Muscle of leg (tissue), 11 donors: ENCODE measurements around the gene BTAF1. TPM values are rescaled to one million over a fixed set of nuclear protein-coding genes. Genes with fewer than 3 reads are reported as not detected.
"Not testable (repeated sequence)": the region's sequence is repeated elsewhere in the genome, so short reads cannot be mapped to it uniquely, and the experiment has no call there.

Experiments
- DNase-seq: peaks from one replicate; pipeline ENCODE4 v3.0.0; 2013
- H3K27ac ChIP-seq: one replicate; pipeline ENCODE4 v1.5.1; 2013; ENCODE audit warnings: mild to moderate bottlenecking, low read length, control low read depth
- H3K27me3 ChIP-seq: one replicate; pipeline ENCODE4 v1.6.1; 2013; ENCODE audit warnings: low read length; ENCODE audit not compliant: control insufficient read depth, insufficient read depth
- H3K36me3 ChIP-seq: one replicate; pipeline ENCODE4 v1.6.1; 2013; ENCODE audit warnings: low read length; ENCODE audit not compliant: control insufficient read depth, insufficient read depth
- H3K4me1 ChIP-seq: one replicate; pipeline ENCODE4 v1.6.1; 2013; ENCODE audit warnings: low read length; ENCODE audit not compliant: control insufficient read depth, insufficient read depth
- H3K4me3 ChIP-seq: one replicate; pipeline ENCODE4 v1.5.1; 2013; ENCODE audit warnings: low read length, control low read depth
- H3K9me3 ChIP-seq: replicated peaks from 2 replicates; pipeline ENCODE4 v1.6.1; 2013; ENCODE audit warnings: low read depth, low read length; ENCODE audit not compliant: control insufficient read depth
- WGBS: methylation state at CpG from one replicate; pipeline ENCODE4 v1.1.5; 2013; ENCODE audit warnings: missing lambda C conversion rate; ENCODE audit not compliant: insufficient coverage; 5-methylcytosine and 5-hydroxymethylcytosine counted together
- polyA plus RNA-seq, 8 donors: library from polyadenylated mRNA; unstranded; fragments of 120-200 nt; gene quantifications; one replicate each; pipeline versions ENCODE4 v1.2.1 to v1.2.3, GENCODE V29; 2013; ENCODE audit warnings: inconsistent platforms in 1 of 8, low replicate concordance in 1 of 8; ENCODE audit not compliant: insufficient read length in 8 of 8, insufficient read depth in 1 of 8
- total RNA-seq: library from RNA; stranded (reverse); fragments of 120-200 nt; gene quantifications from one replicate; pipeline ENCODE4 v1.2.4, GENCODE V29; 2013

Gene BTAF1
- total and polyA plus RNA-seq, 9 donors: 16.5 to 29.0 (median 22.6) TPM

DNA sequence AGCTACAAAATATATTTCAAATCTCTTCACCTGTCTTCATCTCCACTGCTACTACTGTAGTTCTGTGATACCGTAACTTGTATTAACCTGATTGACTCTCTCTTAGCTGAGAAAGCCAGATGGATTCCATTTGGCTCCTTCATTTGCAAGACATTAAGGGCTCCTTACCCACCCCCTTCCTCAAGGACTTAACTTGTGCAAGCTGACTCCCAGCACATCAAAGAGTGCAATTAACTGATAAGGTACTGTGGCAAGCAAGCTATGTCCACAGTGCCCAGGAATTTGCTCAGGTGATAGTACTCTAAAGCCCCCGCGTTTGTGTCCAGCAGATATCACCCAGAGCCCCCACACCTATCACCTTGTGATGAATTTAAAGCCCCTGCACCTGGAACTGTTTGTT, 109.5 kb downstream of the BTAF1 start:
- H3K9me3 ChIP-seq, DNase-seq, H3K27ac ChIP-seq, H3K4me1 ChIP-seq, H3K4me3 ChIP-seq, H3K27me3 ChIP-seq: not testable (repeated sequence)
- 0% methylated on average over 2 of the region's 3 CpGs for WGBS
- peaks cover 20% of the 10 kb centered on the region for H3K36me3 ChIP-seq

DNA sequence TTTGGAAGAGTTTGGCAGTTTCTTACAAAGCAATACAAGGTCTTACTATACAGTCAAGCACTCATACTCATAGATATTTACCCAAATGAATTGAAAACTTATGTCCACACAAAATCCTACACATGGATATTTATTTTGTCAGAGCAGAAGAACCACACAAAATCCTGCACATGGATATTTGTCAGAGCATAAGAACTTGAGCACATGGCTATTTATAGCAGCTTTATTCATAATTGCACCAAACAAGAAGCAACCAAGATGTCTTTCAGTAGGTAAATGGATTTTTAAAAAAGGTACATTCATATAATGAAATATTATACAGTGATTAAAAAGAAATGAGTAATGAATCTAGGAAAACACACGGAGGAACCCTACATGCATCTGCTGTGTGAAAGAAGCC, 115.4 kb downstream of the BTAF1 start:
- no peak for DNase-seq
- Histone ChIP-seq H3K27me3 (peaks cover 1% of the 10 kb centered on the region), H3K9me3 (no peaks in the 10 kb centered on the region), H3K4me3 (no peak overlapping the region), H3K4me1 (no peaks in the 10 kb centered on the region), H3K36me3 (no peaks in the 10 kb centered on the region), H3K27ac (no peak overlapping the region)
- 67% methylated on average over 1 of the region's 1 CpG for WGBS

DNA sequence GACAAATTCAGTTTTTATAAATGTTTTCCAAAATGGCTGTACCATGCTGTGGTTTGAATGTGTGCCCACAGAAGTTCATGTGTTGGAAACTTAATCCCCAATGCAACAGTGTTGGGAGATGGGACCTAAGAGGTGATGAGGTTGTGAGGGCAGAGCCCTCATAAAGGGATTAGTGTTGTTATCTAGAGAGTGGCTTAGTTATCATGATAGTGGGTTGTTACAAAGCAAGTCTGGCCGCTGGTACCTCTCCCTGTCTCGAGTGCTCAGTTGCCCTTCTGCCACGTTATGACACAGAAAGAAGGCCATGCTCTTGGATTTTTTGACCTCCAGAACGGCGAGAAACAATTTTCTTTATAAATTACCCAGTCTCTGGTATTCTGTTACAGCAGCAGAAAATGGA, 119.0 kb downstream of the BTAF1 start:
- H3K9me3 ChIP-seq: no peaks in the 10 kb centered on the region
- peaks cover 16% of the 10 kb centered on the region for H3K27me3 ChIP-seq
- WGBS: 47% methylated on average over 4 of the region's 5 CpGs
- no peak for DNase-seq
- no peak overlapping the region for H3K27ac ChIP-seq
- no peaks in the 10 kb centered on the region for H3K4me1 ChIP-seq
- H3K36me3 ChIP-seq: no peaks in the 10 kb centered on the region
- H3K4me3 ChIP-seq: no peak overlapping the region

DNA sequence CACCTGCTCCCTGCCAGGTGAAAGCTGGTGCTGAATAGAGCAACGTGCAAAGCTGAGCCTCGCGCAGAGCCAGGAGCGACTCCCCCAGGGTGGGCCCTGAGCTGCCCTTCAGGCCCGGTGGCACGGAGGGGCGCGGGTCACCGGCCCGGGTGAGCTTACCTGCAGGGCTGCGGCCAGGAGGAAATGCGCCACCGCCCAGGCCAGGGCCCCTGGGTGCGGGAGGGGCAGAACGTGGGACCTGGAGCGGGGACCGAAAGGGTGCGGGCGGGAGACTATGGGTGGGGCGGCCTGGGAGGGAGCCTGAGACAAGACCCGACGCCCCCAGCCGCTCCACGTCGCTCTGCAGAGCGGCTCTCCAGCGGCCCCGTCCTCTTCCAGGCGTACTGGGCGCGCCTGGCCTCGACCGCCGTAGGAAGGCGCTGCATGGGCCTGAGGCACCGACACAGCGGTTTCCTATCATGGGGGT, 122.1 kb downstream of the BTAF1 start:
- Histone ChIP-seq H3K36me3 (no peaks in the 10 kb centered on the region), H3K27me3 (peaks cover 16% of the 10 kb centered on the region), H3K9me3 (no peaks in the 10 kb centered on the region), H3K4me3 (no peak overlapping the region), H3K4me1 (no peaks in the 10 kb centered on the region), H3K27ac (no peak overlapping the region)
- 8% methylated on average over 31 of the region's 37 CpGs for WGBS
- no peak for DNase-seq

DNA sequence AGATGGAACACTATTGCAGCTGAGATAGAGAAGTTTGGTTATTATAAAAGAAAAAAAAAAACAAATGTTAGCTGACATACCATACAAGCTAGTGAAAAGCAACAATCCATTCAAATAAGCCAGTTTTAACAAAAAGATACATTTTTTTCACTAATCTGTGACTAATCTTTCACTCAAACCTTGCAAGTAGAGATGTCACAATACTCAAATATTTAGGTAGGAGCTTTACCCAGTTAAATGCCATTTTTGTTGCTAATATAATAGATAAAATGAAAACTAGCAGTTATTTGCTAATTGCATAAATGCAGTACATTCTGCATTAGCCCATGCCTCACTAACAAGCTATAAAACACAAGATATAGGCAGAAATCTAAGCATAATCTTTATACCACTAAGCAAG, 123.6 kb downstream of the BTAF1 start:
- DNase-seq: no peak

DNA sequence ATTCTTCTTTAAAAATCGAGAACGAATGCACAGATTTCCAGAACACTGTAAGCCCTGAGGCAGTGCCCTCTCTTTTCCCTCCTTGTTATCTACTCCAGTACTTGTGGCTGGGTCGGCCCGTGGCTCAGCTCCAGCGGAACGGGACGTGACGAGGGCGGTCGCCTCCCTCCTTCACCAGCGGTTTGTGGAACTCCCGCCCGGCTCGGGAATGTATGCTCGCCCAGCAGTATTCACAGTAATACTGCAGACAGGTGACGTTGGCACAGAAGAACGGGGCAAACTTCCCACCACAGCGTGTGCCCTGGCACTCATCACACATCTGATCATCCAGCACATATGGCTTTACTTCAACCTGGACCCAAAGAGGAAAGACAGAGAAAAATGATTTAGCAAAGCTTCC, 128.5 kb downstream of the BTAF1 start:
- no peak overlapping the region for H3K27ac ChIP-seq
- H3K4me3 ChIP-seq: no peak overlapping the region
- no peaks in the 10 kb centered on the region for H3K9me3 ChIP-seq
- H3K36me3 ChIP-seq: no peaks in the 10 kb centered on the region
- no peaks in the 10 kb centered on the region for H3K27me3 ChIP-seq
- peak; percentile 9 for DNase-seq
- H3K4me1 ChIP-seq: no peaks in the 10 kb centered on the region
- WGBS: 86% methylated on average over 16 of the region's 18 CpGs

More for the DNA sequence above, 123.6 kb downstream of the BTAF1 start:
- H3K9me3 ChIP-seq: no peaks in the 10 kb centered on the region
- no peak overlapping the region for H3K4me3 ChIP-seq
- H3K36me3 ChIP-seq: no peaks in the 10 kb centered on the region
- H3K27ac ChIP-seq: no peak overlapping the region
- peaks cover 16% of the 10 kb centered on the region for H3K27me3 ChIP-seq
- H3K4me1 ChIP-seq: no peaks in the 10 kb centered on the region

DNA sequence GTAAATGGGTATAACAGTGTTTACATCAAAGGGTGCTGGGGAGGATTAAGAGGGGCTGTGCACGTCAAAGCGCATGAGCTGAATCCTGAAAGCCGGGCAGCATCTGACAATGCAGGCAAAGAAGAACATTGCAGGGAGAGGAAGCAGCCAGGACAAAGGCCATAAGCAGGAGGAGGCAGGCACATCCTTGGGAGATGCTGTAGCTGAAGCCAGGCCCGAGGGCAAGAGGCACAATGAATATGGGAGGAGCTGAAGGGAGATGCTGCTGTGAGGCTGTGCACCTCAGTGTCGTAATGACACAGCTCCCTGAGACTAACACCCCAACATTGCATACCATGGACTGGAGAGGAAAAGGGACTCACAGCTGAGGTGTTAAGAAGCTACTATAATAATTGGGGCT, 129.2 kb downstream of the BTAF1 start:
- H3K27ac ChIP-seq: no peak overlapping the region
- no peaks in the 10 kb centered on the region for H3K27me3 ChIP-seq
- no peaks in the 10 kb centered on the region for H3K4me1 ChIP-seq
- WGBS: 68% methylated on average over 4 of the region's 5 CpGs
- no peaks in the 10 kb centered on the region for H3K36me3 ChIP-seq
- no peaks in the 10 kb centered on the region for H3K9me3 ChIP-seq
- H3K4me3 ChIP-seq: no peak overlapping the region
- no peak for DNase-seq

DNA sequence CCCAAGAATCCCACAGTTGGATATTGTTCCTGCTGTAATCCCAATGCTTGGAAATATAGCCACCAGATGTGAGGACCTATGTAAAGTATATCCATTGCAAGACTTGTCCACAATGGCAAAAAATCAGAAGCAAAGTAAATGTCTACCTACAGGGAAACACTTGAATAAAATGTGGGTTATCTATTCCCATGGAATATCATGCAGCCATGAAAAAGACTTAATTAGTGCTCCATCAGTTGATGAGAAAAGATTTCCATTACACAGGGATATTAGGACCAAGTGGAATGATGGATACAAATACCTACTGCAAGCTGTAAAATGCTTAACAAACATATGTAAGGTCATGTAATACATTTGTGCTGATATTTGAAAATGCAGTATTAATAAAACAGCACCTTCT, 131.2 kb downstream of the BTAF1 start:
- no peaks in the 10 kb centered on the region for H3K9me3 ChIP-seq
- DNase-seq: no peak
- H3K27me3 ChIP-seq: no peaks in the 10 kb centered on the region
- no peaks in the 10 kb centered on the region for H3K36me3 ChIP-seq
- H3K27ac ChIP-seq: no peak overlapping the region
- H3K4me3 ChIP-seq: no peak overlapping the region
- H3K4me1 ChIP-seq: no peaks in the 10 kb centered on the region

DNA sequence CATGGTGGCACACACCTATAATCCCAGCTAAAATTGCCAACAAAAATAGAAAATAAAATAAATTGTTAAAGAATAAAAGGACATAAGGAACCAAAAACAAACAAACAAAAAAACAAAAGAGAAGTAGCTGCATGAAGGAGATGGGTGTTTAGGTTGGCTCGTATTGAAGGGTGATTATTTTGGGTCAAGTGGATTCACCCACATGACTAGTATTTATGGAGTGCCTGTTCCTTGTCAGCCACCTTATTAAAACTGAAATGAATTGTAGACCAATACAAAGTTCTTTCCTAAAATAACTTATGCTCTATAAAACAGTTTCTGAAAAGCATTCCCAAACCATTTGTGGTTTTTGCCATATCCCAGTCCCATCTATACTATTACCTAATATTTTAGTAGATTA, 138.7 kb downstream of the BTAF1 start:
- no peaks in the 10 kb centered on the region for H3K4me1 ChIP-seq
- H3K27ac ChIP-seq: no peak overlapping the region
- H3K4me3 ChIP-seq: no peak overlapping the region
- H3K36me3 ChIP-seq: no peaks in the 10 kb centered on the region
- no CpG with 5 or more reads among the region's 1 CpG for WGBS
- H3K9me3 ChIP-seq: no peaks in the 10 kb centered on the region
- DNase-seq: no peak
- H3K27me3 ChIP-seq: no peaks in the 10 kb centered on the region

DNA sequence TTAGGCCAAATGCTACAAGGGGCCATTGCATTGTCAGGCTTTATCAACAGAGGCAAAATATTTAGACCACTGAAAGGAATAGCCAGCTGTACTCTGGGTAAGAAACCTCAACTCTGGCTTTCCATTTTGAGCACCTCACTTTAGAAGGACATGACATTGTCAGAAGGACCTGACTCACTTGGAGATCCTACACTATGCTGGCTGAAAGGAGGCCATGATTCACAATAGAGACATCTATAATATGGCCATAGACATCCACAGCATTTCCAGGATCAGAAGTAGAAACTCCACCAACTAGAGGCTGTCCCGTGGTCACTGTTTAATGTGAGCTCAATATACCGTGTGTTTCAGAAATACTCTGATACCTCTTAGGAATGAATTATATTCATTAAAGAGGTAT, 140.9 kb downstream of the BTAF1 start:
- no CpG with 5 or more reads among the region's 2 CpGs for WGBS
- Histone ChIP-seq H3K4me3 (no peak overlapping the region), H3K27ac (no peak overlapping the region), H3K36me3 (no peaks in the 10 kb centered on the region), H3K4me1 (no peaks in the 10 kb centered on the region), H3K9me3 (no peaks in the 10 kb centered on the region), H3K27me3 (no peaks in the 10 kb centered on the region)
- DNase-seq: no peak

DNA sequence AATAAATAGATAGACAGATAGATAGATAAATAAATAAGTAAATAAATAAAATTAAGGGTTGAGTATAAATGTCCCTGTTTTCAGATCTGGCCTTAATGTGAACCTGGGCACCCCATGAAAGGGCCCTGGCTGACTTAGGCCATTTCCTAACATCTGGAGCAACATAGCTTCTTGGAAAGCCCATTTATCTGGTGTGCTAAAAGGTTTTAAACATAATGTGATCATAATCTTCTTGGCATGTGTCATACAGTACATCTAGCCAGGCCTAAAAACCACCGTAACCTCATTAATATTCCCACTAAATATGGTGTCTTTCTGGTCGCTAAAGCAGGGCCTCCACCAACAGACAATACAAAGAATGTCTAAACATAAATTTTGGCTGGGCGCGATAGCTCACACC, 142.8 kb downstream of the BTAF1 start:
- 80% methylated on average over 1 of the region's 4 CpGs for WGBS
- H3K27me3 ChIP-seq: no peaks in the 10 kb centered on the region
- H3K36me3 ChIP-seq: no peaks in the 10 kb centered on the region
- no peak overlapping the region for H3K27ac ChIP-seq
- no peak overlapping the region for H3K4me3 ChIP-seq
- no peak for DNase-seq
- H3K4me1 ChIP-seq: no peaks in the 10 kb centered on the region
- no peaks in the 10 kb centered on the region for H3K9me3 ChIP-seq
